Measurements from ENCODE around the gene SLF1.

Gene SLF1

GRCh38 chr5:94715768-94716167, 97.3 kb downstream of the SLF1 start:
- Histone ChIP-seq H3K36me3 (ENCODE audit: insufficient read depth, low read length) (no peaks in the 10 kb centered on the region), H3K9me2 (replicated peaks; ENCODE audit: low read depth, low read length) (no peaks in the 10 kb centered on the region), H3K4me2 (ENCODE audit: low read depth, low read length, poor library complexity, severe bottlenecking) (no peak overlapping the region), H2AFZ (ENCODE audit: low read length) (no peak overlapping the region), H3K9me3 (ENCODE audit: insufficient read depth, low read depth, low read length) (no peaks in the 10 kb centered on the region), H3K79me2 (ENCODE audit: insufficient read depth, low read length) (no peaks in the 10 kb centered on the region), H3F3A (ENCODE audit: low read depth) (no peaks in the 10 kb centered on the region), H3K9ac (ENCODE audit: low read depth, low read length, poor library complexity, severe bottlenecking) (no peak overlapping the region), H3K4me3 (ENCODE audit: low read length, poor library complexity, severe bottlenecking) (no peak overlapping the region), H3K4me1 (ENCODE audit: insufficient read depth, low read length, poor library complexity, severe bottlenecking) (no peaks in the 10 kb centered on the region), H3K27me3 (ENCODE audit: insufficient read depth, low read length, poor library complexity, severe bottlenecking) (no peaks in the 10 kb centered on the region), H4K20me1 (ENCODE audit: insufficient read depth, low read length, poor library complexity, severe bottlenecking) (no peaks in the 10 kb centered on the region)
- TF ChIP-seq, protein P1, sequence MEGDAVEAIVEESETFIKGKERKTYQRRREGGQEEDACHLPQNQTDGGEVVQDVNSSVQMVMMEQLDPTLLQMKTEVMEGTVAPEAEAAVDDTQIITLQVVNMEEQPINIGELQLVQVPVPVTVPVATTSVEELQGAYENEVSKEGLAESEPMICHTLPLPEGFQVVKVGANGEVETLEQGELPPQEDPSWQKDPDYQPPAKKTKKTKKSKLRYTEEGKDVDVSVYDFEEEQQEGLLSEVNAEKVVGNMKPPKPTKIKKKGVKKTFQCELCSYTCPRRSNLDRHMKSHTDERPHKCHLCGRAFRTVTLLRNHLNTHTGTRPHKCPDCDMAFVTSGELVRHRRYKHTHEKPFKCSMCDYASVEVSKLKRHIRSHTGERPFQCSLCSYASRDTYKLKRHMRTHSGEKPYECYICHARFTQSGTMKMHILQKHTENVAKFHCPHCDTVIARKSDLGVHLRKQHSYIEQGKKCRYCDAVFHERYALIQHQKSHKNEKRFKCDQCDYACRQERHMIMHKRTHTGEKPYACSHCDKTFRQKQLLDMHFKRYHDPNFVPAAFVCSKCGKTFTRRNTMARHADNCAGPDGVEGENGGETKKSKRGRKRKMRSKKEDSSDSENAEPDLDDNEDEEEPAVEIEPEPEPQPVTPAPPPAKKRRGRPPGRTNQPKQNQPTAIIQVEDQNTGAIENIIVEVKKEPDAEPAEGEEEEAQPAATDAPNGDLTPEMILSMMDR (conservative IDR thresholded peaks at IDR 0.05; ENCODE audit: low read length): no peak
- TF ChIP-seq EZH2phosphoT487 (IDR thresholded peaks at IDR 0.05; ENCODE audit: borderline replicate concordance): no peak

DNA sequence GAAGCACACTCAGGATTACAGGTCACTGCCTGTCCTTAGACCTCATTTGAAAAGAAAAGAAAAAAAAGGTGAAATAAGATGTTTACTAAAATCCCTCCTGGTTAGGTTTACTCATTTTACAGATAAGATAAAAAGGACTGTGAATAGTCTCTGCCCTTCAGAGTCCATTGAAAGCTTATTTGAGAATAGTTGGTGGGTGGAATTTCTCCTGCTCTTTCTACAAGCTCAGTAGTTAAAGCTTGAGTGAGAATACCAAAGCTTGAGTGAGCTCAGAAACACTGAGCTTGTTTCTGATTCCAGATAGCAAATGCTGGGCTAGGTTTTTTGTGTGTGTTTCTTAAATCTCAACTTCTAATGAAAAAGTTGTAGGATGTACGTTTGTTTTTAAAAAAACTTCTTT, 106.7 kb downstream of the SLF1 start:
- Histone ChIP-seq H3K4me3 (ENCODE audit: low read length, poor library complexity, severe bottlenecking) (no peak overlapping the region), H4K20me1 (ENCODE audit: insufficient read depth, low read length, poor library complexity, severe bottlenecking) (no peaks in the 10 kb centered on the region), H3K9ac (ENCODE audit: low read depth, low read length, poor library complexity, severe bottlenecking) (no peak overlapping the region), H3K36me3 (ENCODE audit: insufficient read depth, low read length) (no peaks in the 10 kb centered on the region), H3K27me3 (ENCODE audit: insufficient read depth, low read length, poor library complexity, severe bottlenecking) (no peaks in the 10 kb centered on the region), H3K4me2 (ENCODE audit: low read depth, low read length, poor library complexity, severe bottlenecking) (no peak overlapping the region), H3K9me3 (ENCODE audit: insufficient read depth, low read depth, low read length) (no peaks in the 10 kb centered on the region), H3K4me1 (ENCODE audit: insufficient read depth, low read length, poor library complexity, severe bottlenecking) (no peaks in the 10 kb centered on the region), H3F3A (ENCODE audit: low read depth) (no peaks in the 10 kb centered on the region), H3K9me2 (replicated peaks; ENCODE audit: low read depth, low read length) (no peaks in the 10 kb centered on the region), H2AFZ (ENCODE audit: low read length) (no peak overlapping the region), H3K79me2 (ENCODE audit: insufficient read depth, low read length) (no peaks in the 10 kb centered on the region)
- no peak for TF ChIP-seq EZH2phosphoT487 (IDR thresholded peaks at IDR 0.05; ENCODE audit: borderline replicate concordance)
- TF ChIP-seq, protein P1 (conservative IDR thresholded peaks at IDR 0.05; ENCODE audit: low read length): no peak

- H4K20me1 ChIP-seq (ENCODE audit: insufficient read depth, low read length, poor library complexity, severe bottlenecking): no peaks in the 10 kb centered on the region
- H3K9ac ChIP-seq (ENCODE audit: low read depth, low read length, poor library complexity, severe bottlenecking): no peak overlapping the region
- TF ChIP-seq EZH2phosphoT487 (IDR thresholded peaks at IDR 0.05; ENCODE audit: borderline replicate concordance): no peak
- TF ChIP-seq, protein P1 (conservative IDR thresholded peaks at IDR 0.05; ENCODE audit: low read length): no peak
- no peak overlapping the region for H2AFZ ChIP-seq (ENCODE audit: low read length)
- no peaks in the 10 kb centered on the region for H3F3A ChIP-seq (ENCODE audit: low read depth)
- H3K79me2 ChIP-seq (ENCODE audit: insufficient read depth, low read length): no peaks in the 10 kb centered on the region
- H3K27me3 ChIP-seq (ENCODE audit: insufficient read depth, low read length, poor library complexity, severe bottlenecking): no peaks in the 10 kb centered on the region
- no peaks in the 10 kb centered on the region for H3K9me3 ChIP-seq (ENCODE audit: insufficient read depth, low read depth, low read length)
- H3K4me3 ChIP-seq (ENCODE audit: low read length, poor library complexity, severe bottlenecking): no peak overlapping the region
- H3K9me2 ChIP-seq (replicated peaks; ENCODE audit: low read depth, low read length): no peaks in the 10 kb centered on the region
- H3K4me2 ChIP-seq (ENCODE audit: low read depth, low read length, poor library complexity, severe bottlenecking): no peak overlapping the region
- no peaks in the 10 kb centered on the region for H3K36me3 ChIP-seq (ENCODE audit: insufficient read depth, low read length)
- no peaks in the 10 kb centered on the region for H3K4me1 ChIP-seq (ENCODE audit: insufficient read depth, low read length, poor library complexity, severe bottlenecking)
These were observed 113.0 kb downstream of the SLF1 start for GRCh38 chr5:94731471-94731870.
